Stimulated activated naive CD4-positive, alpha-beta T cell treated with Interleukin-2 at 50 U/mL for 16 hours (primary cell): ENCODE results near the gene ACD.
A peak's percentile ranks its signal among the peaks of the same experiment; 100 is the strongest.
"Not testable (repeated sequence)": the region's sequence is repeated elsewhere in the genome, so short reads cannot be mapped to it uniquely, and the experiment has no call there.

Experiments
- DNase-seq: peaks from one replicate; lab custom pipeline; 2025; lab: John Stamatoyannopoulos, UW

ACD gene

DNA sequence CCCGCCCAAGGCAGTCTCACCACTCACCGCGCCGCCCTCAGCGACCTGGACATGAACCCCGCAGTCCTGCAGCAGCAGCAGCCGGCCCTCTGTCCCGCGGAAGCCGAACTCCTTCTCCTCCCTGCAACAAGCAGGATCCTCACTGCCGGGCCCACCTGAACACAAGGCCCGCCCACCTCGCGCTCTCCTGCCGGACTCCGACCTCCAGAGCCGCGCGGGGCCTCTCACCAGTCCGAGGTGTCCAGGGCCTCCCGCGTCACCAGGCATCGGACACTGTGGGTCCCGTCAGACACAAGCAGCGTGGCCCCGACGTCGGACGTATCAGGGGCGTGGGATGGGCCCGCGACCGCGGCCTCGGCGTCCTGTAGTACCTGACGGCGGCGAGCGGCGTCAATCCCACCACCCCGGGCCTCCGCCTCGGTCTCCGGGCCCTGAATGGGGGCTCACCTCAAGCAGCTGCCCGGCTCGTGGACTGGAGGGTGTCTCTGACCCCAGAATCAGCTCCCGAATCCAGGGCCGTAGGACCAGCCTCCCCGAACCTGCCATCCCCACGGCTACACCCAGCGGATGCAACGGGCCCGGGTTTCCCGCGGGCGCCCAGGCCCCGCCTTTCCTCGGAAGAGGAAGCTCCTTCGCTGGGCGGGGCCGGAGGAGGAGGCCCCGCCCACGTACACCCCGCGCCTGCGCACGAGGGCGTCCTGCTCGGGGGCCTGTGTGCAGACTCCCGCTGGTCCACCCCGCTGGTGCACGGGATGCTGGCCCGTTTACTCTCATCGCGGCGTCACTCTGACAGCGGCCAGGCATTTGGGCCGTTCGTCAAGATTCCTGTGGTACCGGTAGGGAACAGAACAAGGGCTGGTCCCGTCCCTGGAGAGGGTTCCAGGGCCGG is at the start of gene ACD:
Gene ACD, minus strand, starts transcription at position 586 of the 889 bp plus-strand sequence. Its CDS starts 40 bp downstream, at position 546.
- peak; percentile 89 for DNase-seq

DNA sequence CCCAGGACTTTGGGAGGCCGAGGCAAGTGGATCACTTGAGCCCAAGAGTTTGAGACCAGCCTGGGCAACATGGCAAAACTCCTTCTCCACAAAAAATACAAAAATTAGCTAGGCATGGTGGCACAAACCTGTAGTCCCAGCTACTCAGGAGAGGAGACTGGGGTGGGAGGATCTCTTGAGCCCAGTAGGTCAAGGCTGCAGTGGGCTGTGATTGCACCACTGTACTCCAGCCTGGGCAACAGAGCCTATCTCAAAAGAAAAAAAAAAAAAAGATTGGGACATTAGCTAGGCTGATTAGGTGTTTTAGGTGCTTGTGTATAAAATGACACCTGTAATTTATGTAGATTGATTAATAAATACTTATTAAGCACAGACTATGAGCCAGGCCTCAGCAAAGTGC is 49.0 kb upstream of the ACD start:
- DNase-seq: no peak

DNA sequence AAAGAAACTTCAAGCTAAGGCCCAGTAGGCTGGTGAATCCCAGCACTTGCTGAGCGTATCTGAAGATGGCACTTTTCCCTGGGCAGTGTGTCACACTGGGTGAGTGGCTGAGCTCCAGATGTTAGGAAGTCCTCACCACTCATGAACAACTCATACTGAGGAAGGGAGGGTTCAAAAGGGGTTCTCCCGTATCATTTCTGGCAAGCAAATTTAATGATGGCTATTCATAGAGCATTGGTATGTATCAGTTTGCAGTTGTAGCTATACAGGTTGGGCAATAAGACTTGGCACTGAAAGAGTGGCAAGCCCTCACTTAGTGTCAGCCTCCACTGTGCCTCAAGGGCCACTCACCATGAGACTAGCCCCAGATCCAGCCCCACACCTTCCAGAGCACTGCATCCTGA is 48.3 kb upstream of the ACD start:
- no peak for DNase-seq

DNA sequence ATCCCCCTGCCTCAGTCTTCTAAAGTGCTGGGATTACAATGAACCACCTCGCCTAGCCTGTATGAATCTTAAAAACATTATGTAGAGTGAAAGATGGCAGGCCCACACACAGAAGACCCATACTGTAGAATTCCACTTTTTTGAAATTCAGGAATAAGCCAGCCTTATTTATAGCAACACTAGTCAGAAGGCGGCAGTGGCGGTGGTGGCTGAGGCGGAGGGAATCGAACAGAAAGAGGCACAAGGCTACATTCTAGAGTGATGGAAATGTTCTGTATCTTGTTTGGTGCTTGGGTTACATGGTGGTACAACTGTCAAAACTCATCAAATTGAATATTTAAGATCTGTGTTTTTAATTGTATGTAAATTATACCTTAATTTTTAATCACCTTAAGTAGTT is 47.7 kb upstream of the ACD start:
- no peak for DNase-seq

DNA sequence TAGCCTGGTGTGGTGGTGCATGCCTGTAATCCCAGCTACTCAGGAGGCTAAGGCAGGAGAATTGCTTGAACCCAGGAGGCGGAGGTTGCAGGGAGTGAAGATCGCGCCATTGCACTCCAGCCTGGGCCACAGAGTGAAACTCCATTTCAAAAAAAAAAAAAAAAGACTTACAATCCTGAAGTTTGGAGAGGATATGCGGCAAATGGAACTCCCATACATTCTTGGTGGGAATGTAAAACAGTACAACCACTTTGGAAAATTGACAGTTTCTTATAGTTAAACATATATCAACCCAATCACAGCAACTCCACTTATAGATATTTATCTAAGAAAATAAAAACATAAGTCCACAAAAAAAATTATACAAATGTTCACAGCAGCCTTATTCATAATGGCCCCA is 47.1 kb upstream of the ACD start:
- no peak for DNase-seq

DNA sequence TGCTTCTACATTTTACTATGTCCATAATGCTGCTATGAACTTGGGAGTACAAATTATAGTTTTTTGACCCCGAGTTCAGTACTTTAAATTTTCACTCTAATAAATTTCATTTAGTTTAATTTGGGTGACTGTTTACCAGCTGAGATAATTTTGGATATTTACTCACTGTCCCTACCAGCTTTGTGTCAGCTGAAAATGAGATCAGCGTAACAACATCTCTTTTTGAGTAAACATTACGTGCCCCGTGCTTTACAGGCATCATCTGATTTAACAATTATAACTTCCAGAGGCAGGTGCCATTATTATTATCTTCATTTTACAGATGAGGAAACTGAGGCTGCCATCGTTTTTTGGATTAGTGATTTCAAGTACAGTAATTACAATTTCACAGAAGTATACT is 44.0 kb upstream of the ACD start:
- DNase-seq: no peak

DNA sequence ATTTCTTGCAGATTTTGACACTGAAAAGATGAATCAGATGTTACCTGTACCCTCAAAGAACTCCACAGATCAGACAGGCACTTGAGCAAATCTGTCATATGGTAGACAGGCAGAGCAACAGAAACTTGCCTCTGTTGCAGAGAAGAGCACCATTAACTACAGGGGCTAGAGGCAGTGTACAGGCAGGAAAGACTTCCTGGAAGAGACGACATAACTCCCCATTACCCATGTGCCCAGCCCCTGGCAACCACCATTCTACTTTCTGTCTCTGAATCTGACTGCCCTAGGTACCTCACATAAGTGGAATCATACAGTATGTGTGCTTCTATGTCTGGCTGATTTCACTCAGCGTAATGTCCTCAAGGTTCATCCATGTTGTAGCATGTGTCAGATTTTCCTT is 43.6 kb upstream of the ACD start:
- no peak for DNase-seq

DNA sequence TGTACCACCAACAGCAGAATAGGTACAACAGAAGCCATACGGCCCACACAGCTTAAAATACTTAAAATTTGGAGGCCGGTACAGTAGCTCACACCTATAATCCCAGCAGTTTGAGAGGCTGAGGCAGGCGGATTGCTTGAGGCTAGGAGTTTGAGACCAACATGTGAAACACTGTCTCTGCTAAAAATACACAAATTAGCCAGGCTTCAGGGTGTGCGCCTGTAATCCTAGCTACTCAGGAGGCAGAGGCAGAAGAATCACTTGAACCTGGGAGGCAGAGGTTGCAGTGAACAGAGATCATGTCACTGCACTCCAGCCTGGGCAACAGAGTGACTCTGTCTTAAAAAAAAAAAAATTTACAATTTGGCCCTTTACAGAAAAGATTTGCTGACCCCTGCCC is 42.1 kb upstream of the ACD start:
- DNase-seq: no peak

DNA sequence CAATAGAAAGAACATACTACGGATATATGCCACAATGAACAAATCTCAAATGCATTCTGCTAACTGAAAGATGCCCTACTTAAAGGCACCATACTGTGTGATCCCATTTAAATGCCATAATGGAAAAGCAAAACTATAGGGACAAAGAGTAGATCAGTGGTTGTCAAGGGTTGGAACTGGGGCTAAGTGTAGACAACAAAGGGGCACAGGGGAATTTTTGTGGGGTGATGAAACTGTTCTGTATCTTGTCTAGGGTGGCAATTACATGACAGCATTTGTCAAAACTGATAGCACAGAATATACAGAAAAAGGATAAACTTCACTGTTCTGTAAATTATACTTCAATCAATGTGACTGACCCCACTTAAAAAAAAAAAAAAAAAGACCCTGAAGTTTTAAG is 41.4 kb upstream of the ACD start:
- no peak for DNase-seq

DNA sequence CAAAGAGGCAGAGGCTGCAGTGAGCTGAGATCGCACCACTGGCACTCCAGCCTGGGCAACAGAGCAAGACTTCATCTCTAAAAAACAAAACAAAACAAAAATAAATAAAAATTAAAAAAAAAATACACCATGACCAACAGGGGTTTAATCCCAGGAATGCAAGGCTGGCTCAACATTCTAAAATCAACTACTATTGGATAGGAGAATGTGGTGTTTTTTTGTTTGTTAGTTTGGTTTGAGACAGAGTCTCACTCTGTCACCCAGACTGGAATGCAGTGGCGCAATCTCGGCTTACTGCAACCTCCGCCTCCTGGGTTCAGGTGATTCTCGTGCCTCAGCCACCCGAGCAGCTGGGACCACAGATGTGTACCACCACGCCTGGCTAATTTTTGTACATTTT is 39.2 kb upstream of the ACD start:
- DNase-seq: no peak

DNA sequence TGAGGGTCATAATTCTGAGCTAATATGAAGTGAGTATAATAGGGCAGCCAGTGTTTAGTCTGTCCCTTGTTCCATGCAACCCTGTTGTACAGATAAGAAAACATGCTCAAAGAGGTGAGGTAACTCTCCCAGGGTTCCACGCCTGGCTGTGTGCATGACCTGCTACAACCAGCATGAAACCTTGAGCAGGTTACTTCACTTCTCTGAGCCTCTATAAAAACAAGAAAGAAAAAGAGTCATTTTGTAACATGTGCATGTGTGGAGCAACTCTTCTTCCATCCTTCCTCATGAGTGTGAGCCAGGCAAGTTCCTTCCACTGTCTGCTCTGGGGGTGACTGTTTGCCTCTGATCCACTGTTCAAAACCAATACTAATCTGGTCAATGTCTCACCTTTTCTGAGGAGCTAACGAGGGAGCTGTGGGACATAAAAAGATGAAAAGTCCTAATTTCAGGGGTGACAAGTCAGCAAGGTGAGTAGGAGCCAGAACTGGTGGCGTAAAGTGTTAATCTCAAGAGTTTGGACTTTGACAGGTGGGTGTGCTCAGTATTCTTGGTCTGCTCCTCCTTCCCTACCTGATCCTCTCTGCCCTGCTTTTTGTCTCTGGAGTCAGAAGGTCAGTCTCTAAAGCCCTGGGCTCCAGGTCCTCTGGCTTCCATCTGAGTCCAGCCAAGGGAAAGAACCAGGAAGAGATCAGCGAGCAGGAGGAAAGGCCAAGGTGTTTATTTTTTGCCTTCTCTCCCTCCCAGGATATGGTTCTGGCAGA is 37.5 kb upstream of the ACD start:
- DNase-seq: no peak

DNA sequence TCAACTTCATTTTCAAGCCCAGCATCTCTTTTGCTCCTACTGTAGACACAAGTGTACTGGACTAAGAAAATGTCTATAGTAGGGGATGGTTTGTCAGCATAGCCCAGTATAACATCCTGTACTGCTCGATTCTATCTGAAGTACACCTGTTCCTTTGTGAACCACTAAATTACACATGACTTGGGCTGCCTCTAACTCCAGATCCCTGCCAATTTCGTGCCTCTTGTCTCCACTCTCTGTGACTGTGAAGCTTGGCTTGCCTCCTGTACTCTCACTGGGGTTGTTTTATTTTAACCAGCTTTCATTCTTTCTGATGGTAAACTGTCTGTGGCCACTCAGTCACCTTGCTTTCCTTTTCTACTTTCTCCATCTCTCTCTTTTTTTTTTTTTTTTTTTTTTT is 34.6 kb upstream of the ACD start:
- no peak for DNase-seq

DNA sequence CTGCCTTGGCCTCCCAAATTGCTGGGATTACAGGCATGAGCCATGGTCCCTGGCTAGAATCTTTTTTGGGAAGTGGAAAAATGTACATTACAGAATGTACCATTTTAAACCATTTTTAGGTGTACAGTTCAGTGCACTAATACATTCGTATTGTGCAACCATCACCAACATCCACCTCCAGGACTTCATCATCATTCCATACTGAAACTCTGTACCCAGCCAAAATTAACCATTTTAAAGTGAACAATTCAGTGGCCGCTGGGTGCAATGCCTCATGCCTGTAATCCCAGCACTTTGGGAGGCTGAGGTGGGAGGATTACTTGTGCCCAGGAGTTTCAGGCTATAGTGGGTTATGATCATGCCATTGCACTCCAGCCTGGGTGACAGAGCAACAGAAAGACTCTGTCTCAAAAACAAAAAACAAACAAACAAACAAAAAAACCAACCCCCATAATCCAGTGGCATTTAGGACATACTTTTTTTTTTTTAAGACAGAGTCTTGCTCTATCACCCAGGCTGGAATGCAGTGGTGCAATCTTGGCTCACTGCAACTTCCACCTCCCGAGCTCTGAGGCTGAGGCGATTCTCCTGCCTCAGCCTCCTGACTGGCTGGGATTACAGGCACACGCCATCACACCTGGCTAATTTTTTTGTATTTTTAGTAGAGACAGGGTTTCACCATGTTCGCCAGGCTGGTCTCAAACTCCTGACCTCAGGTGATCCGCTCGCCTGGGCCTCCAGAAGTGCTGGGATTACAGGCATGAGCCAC is 33.6 kb upstream of the ACD start:
- DNase-seq: not testable (repeated sequence)

DNA sequence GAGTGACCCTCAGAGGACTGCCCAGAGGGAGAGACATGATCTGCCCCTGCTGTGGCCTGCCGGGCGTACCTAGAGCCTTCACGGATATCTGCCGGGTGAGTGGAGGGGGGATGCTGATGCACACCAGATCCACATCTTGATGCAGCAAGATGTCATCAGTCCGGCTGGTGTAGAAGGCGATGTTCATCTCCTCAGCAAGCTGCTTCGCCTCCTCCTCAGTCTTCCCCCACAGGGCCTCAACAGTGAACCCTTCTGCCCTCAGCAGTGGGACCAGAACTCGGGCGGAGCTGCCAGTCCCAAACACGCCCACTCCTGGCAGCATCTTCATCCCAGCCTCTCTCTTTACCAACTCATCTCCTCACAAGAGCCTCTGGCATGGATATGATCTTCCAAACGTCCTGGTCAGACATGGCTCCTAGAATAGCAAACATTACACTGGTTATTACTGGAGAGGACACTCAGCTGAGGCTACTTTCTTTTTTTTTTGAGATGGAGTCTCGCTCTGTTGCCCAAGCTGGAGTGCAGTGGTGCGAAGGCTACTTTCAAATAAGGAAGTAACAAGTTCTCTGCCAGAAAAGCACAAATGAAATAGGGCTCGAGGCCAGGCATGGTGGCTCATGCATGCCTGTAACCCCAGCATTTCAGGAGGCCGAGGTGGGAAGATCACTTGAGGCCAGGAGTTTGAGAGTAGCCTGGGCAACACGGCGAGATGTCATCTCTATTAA is 25.5 kb upstream of the ACD start:
- no peak for DNase-seq

DNA sequence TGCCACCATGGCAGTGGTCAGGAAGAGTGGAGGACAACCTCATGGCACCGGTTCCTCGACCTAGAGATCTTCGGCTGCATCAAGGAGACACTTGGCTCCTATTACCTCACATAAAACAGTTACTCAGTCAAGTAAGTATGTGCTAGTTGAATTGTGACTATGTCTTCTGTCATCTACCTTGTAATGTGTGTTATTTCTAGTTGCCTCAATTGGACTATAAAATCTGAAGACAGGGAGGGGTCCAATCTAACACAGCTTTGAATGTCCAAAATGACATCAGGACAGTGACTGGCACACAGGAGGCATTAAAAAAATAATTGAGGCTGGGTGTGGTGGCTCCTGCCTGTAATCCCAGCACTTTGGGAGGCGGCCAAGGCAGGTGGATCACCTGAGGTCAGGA is 23.7 kb upstream of the ACD start:
- DNase-seq: no peak

DNA sequence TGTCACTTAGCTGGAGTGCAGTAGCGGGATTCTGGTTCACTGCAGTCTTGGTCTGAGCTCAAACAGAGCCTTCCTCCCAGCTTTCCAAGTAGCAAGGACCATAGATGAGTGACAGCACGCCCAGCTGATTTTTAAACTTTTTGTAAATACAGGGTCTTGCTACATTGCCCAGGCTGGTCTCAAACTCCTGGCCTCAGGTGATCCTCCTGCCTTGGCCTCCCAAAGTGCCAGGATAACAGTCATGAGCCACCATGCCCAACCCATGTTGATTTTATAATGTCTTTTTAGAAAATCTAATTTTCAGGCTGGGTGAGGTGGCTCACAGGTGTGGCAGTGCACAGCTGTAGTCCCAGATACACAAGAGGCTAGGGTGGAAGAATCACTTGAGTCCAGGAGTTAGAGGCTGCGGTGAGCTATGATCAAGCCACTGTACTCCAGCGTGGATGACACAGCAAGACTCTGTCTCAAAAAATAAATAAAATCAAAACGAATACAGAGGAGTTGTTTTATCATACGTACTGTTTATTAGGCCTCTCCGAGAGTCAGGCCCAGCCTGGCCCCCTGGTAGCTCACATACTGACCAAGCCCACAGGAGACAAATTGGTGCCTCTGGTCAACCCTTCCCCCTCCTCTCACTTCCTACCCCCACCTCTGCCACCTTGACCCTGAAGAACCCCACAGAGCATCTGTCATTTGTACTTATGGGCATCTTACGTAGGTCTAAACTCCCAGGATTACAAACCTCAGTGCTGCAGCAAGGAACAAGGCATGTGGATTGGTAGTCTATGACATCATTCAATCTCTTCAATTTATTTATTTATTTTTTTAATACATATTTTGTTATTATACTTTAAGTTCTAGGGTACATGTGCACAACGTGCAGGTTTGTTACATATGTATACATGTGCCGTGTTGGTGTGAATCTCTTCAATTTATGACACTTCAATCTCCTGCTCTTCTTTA is 20.2 kb upstream of the ACD start:
- DNase-seq: no peak

DNA sequence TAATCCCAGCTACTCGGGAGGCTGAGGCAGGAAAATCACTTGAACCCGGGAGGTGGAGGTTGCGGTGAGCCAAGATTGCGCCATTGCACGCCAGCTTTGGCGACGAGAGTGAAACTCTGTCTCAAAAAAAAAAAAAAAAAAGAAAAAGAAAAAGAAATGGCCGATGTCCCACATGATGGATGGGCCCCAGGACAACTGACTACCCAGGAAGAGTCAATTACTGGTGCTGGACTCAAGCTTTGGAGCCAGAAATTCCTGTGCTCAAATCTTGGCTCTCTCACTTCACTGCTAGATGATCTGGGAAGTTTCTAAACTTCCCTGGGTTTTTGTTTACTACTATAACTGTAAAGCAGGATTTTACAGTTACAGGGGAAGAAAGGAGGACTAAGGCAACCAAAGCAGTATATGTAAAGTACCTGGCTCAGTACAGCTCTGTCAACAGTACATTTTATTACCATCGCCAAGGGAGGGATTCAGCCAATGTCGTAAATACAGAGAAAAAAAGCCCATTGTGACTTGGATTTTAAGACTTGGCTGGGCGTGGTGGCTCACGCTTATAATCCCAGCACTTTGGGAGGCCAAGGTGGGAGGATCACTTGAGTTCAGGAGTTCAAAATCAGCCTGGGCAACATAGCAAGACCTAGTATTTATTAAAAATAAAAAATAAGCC is 18.4 kb upstream of the ACD start:
- no peak for DNase-seq

DNA sequence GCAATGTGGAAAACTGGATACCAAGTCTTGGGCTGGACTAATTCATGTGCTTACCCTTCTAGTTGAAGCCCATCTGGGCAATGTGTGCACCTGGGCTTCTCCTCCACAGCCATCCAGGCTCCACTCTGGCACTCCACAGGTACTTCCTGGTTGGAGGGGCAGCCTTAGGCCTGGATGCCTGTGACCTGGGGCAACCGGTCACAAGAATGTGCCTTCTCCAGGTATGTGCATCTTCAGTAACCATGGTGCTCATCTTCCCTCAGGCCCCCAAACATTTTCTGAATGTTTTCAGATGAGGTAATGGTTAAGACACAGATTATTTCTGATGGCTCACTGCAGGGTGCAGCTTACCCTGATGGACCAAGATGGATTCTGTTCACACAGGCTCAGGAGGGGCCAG is 17.7 kb upstream of the ACD start:
- DNase-seq: no peak

DNA sequence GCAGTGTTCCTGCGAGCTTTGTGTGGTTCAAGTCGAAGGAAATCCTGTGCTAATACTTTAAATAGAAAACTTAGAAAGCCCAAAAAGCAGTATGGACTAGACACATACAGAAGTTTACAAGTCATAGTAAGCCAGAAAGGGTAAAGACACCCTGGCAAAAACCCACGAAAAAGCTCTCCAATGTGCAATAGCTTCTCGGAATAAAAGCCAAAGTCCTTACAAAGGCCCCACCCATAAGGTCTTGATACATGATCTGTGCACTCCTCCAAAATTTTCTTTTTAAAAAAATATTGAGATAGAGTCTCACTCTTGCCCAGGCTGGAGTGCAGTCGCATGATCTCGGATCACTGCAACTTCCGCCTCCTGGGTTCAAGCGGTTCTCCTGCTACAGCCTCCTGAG is 16.9 kb upstream of the ACD start:
- no peak for DNase-seq

DNA sequence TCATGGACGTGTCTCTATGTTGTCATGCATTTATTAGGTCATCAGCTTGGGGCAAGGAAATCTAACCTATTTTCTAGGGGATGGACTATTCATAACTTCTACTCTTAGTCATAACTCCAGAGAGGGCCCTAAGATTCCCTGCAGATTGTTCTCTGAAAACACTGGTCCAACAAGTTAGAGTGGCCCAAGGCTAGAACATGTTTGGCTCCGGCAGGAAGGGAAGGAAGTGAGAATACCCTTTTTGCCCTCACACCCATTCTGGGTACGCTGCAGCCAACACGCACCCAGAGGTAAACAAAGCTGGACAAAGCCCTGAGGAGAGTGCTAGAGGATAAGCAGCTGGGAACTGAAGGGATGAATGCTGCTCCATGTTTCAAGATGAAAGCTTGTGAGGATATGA is 16.5 kb upstream of the ACD start:
- DNase-seq: no peak
